ENCODE results near the gene ATG4C.
"Not testable (repeated sequence)": the region's sequence is repeated elsewhere in the genome, so short reads cannot be mapped to it uniquely, and the experiment has no call there.

Gene ATG4C

GRCh38 chr1:62761223-62761870 lies 22.6 kb upstream of the ATG4C start:
- H3K9me3 Mint-ChIP-seq, H3K4me1 Mint-ChIP-seq, H3K36me3 Mint-ChIP-seq, H3K4me3 Mint-ChIP-seq, CTCF ChIA-PET, H3K27me3 Mint-ChIP-seq, H3K27ac Mint-ChIP-seq, DNase-seq: not testable (repeated sequence)

GRCh38 chr1:62762027-62762426 lies 21.9 kb upstream of the ATG4C start:
- H3K27ac Mint-ChIP-seq, H3K36me3 Mint-ChIP-seq, H3K4me3 Mint-ChIP-seq, H3K27me3 Mint-ChIP-seq, CTCF ChIA-PET, H3K9me3 Mint-ChIP-seq, H3K4me1 Mint-ChIP-seq, DNase-seq: not testable (repeated sequence)

DNA sequence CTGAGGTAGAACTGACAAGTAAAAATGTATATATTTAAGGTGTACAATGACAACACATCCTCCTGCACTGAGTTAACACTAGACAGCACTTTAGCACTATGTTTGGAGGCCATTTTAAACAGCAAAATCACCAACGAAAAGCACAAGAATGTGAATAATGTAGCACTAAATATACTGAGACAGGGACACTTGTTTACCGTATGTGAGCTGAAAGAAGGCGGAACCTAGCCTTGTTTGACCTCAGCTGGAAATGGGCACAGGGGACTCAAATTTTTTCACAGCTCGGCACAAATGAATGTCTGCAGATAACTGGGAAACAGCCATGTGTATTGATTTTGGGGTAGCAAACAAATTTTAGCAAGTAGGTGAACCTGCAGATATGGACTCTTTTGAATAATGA lies 18.0 kb upstream of the ATG4C start:
- H3K36me3 Mint-ChIP-seq: no peaks in the 10 kb centered on the region
- H3K27ac Mint-ChIP-seq: no peak overlapping the region

GRCh38 chr1:62768551-62768950 lies 15.4 kb upstream of the ATG4C start:
- CTCF ChIA-PET, H3K36me3 Mint-ChIP-seq, H3K9me3 Mint-ChIP-seq, H3K4me3 Mint-ChIP-seq, H3K27me3 Mint-ChIP-seq, H3K27ac Mint-ChIP-seq, DNase-seq, H3K4me1 Mint-ChIP-seq: not testable (repeated sequence)

More for the DNA sequence above, 18.0 kb upstream of the ATG4C start:
- Mint-ChIP-seq H3K27me3 (peaks cover 5% of the 10 kb centered on the region), H3K4me3 (no peak overlapping the region), H3K4me1 (no peaks in the 10 kb centered on the region), H3K9me3 (no peaks in the 10 kb centered on the region)
- CTCF ChIA-PET: no interaction called here
- DNase-seq: no peak

- H3K4me1 Mint-ChIP-seq: no peaks in the 10 kb centered on the region
- H3K4me3 Mint-ChIP-seq: no peak overlapping the region
- CTCF ChIA-PET: interaction anchor here (0.7 kb wide), 1 partner anchor 26 kb away, joined by 4 read pairs; no protein-coding TSS in a partner anchor
- peaks cover 13% of the 10 kb centered on the region for H3K27me3 Mint-ChIP-seq
- H3K9me3 Mint-ChIP-seq: peaks cover 4% of the 10 kb centered on the region
- DNase-seq: no peak
- H3K36me3 Mint-ChIP-seq: no peaks in the 10 kb centered on the region
- H3K27ac Mint-ChIP-seq: no peak overlapping the region
These were observed 11.2 kb upstream of the ATG4C start for GRCh38 chr1:62772607-62773295.

DNA sequence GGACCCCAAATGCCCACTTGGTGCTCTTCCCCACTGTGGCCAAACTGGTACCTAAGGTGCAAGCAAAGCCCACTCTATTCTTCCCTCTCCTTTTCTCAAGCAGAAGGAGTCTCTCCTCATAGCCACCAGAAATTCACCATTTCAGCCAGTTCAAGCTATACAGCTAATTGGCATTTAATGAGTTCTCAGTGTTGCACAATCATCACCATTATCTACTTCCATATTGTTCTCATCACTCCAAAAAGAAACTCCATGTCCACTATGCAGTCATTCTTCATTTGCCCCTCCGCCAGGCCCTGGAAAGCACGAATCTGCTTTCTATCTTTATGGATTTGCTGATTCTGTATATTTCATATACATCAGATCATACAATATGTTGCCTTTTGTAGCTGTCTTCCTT lies 9.9 kb upstream of the ATG4C start:
- H3K9me3 Mint-ChIP-seq: peaks cover 4% of the 10 kb centered on the region
- H3K27ac Mint-ChIP-seq: no peak overlapping the region
- DNase-seq: no peak
- CTCF ChIA-PET: no interaction called here
- peaks cover 13% of the 10 kb centered on the region for H3K27me3 Mint-ChIP-seq
- no peaks in the 10 kb centered on the region for H3K36me3 Mint-ChIP-seq
- H3K4me1 Mint-ChIP-seq: no peaks in the 10 kb centered on the region
- no peak overlapping the region for H3K4me3 Mint-ChIP-seq

GRCh38 chr1:62774971-62775595 lies 8.8 kb upstream of the ATG4C start:
- Mint-ChIP-seq H3K4me1 (no peaks in the 10 kb centered on the region), H3K9me3 (peaks cover 4% of the 10 kb centered on the region), H3K36me3 (no peaks in the 10 kb centered on the region), H3K4me3 (no peak overlapping the region), H3K27me3 (peaks cover 20% of the 10 kb centered on the region), H3K27ac (no peak overlapping the region)
- CTCF ChIA-PET: no interaction called here
- no peak for DNase-seq

DNA sequence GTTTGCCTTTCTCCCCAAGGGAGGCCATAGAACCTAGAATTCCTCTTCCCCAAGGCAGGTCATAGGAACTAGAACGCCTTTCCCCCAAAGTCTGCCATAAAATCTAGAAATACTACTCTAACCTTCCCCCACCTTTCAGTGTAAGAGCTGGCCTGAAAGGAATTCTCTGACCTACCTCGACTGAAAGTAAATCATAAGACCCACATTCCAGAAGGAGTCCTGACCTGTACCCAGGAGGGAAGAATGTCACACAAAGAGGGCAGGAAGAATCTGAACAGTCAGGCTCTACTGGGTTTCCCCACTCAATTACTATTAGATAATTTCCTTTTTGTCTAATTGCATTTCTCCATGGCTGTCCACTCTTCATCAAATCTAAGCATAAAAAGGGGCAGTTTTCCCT lies 5.7 kb upstream of the ATG4C start:
- H3K36me3 Mint-ChIP-seq: no peaks in the 10 kb centered on the region
- peaks cover 21% of the 10 kb centered on the region for H3K27me3 Mint-ChIP-seq
- no peak overlapping the region for H3K27ac Mint-ChIP-seq
- no peak for DNase-seq
- CTCF ChIA-PET: interaction anchor here (0.6 kb wide), 1 partner anchor 27 kb away, joined by 3 read pairs; no protein-coding TSS in a partner anchor
- H3K4me1 Mint-ChIP-seq: peaks cover 2% of the 10 kb centered on the region
- H3K4me3 Mint-ChIP-seq: no peak overlapping the region
- H3K9me3 Mint-ChIP-seq: no peaks in the 10 kb centered on the region

DNA sequence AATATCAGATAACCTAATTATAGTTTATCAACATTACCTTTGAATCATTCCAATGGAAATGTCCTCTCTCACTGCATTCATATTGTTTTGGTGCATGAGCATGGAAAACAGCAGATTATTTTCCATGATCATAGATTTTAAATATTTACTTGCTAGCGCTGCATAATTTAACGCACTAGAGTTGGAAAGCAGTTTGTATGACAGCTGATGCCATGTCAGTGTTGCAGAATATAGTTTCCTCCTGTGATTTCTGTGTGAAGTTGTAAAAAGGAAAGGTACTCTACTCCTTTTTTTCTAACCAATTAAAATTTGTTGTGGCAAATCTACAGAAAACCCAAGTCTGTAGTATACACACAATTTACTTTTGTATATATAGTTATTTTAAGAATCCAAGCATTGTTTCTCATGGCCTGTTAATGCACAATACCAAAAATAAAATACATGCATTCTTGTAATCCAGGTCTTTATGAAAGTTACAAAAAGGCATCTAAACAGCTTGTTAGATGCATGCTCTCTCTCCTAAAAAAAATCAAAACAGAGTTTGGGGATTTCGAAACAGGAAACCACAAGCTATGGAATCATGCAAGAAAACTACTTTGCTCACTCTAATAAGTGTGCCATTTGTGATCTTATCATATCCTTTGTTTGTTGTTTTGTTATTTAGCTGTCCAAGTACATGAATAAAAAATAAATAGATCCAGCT lies 1.9 kb upstream of the ATG4C start:
- no peak for DNase-seq

DNA sequence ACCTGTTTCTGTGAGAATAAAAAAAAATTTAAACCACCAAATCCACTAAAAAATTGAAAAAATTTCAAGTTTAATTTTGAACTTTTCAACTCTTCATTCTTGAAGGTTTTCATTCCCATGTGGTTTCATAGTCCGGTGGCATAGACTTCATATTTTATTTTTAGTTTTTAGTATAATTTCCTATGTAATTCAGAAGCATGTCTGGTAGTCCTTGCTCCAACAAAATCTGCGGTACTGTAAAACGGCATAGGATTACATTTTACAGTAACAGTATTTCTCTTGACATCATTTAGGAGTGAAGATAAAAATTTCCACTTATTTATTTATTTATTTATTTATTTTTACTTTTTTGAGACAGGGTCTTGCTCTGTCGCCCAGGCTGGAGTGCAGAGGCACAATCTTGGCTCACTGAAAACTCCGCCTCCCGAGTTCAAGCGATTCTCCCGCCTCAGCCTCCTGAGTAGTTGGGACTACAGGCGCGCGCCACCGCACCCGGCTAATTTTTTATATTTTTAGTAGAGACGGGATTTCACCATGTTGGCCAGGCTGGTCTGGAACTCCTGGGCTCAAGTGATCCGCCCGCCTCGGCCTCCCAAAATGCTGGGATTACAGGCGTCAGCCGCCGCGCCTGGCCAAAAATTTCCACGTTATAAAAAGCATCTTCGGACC lies 1.3 kb upstream of the ATG4C start:
- H3K9me3 Mint-ChIP-seq, H3K36me3 Mint-ChIP-seq, H3K4me3 Mint-ChIP-seq, DNase-seq, H3K27ac Mint-ChIP-seq, H3K4me1 Mint-ChIP-seq: not testable (repeated sequence)
- peaks cover 13% of the 10 kb centered on the region for H3K27me3 Mint-ChIP-seq
- CTCF ChIA-PET: interaction anchor here (0.6 kb wide), 1 partner anchor 82 kb away, joined by 3 read pairs; no protein-coding TSS in a partner anchor

More for the DNA sequence above, 1.9 kb upstream of the ATG4C start:
- Mint-ChIP-seq H3K4me1 (peaks cover 9% of the 10 kb centered on the region), H3K27me3 (peaks cover 13% of the 10 kb centered on the region), H3K9me3 (no peaks in the 10 kb centered on the region), H3K27ac (no peak overlapping the region), H3K36me3 (no peaks in the 10 kb centered on the region), H3K4me3 (no peak overlapping the region)
- CTCF ChIA-PET: interaction anchor here (0.6 kb wide), 1 partner anchor 83 kb away, joined by 3 read pairs; no protein-coding TSS in a partner anchor

- no peak overlapping the region for H3K27ac Mint-ChIP-seq
- peaks cover 10% of the 10 kb centered on the region for H3K4me1 Mint-ChIP-seq
- H3K27me3 Mint-ChIP-seq: peaks cover 5% of the 10 kb centered on the region
- CTCF ChIA-PET: interaction anchor here (0.6 kb wide), 1 partner anchor 753 kb away, joined by 3 read pairs; no protein-coding TSS in a partner anchor
- no peaks in the 10 kb centered on the region for H3K36me3 Mint-ChIP-seq
- H3K9me3 Mint-ChIP-seq: no peaks in the 10 kb centered on the region
- no peak overlapping the region for H3K4me3 Mint-ChIP-seq
- no peak for DNase-seq
These were observed 805 bp downstream of the ATG4C start for GRCh38 chr1:62784509-62785365.

- DNase-seq: no peak
- CTCF ChIA-PET: no interaction called here
- Mint-ChIP-seq H3K36me3 (peaks cover 1% of the 10 kb centered on the region), H3K27ac (no peak overlapping the region), H3K9me3 (no peaks in the 10 kb centered on the region), H3K4me1 (peaks cover 8% of the 10 kb centered on the region), H3K4me3 (no peak overlapping the region), H3K27me3 (no peaks in the 10 kb centered on the region)
These were observed 6.8 kb downstream of the ATG4C start for GRCh38 chr1:62790716-62791115.

- no peaks in the 10 kb centered on the region for H3K4me1 Mint-ChIP-seq
- no peak overlapping the region for H3K27ac Mint-ChIP-seq
- no peaks in the 10 kb centered on the region for H3K27me3 Mint-ChIP-seq
- no peak for DNase-seq
- no peak overlapping the region for H3K4me3 Mint-ChIP-seq
- CTCF ChIA-PET: no interaction called here
- H3K36me3 Mint-ChIP-seq: peaks cover 1% of the 10 kb centered on the region
- H3K9me3 Mint-ChIP-seq: no peaks in the 10 kb centered on the region
These were observed 10.1 kb downstream of the ATG4C start for GRCh38 chr1:62794053-62794452.

Data from activated naive CD4-positive, alpha-beta T cell treated with anti-CD3 and anti-CD28 coated beads, Interleukin-2, amount 10 ng/mL, durations not matched to agents 7 days and 5 days (primary cell).